ENCODE results near the gene OR52W1. TPM values are rescaled to one million over a fixed set of nuclear protein-coding genes. Genes with fewer than 3 reads are reported as not detected.

Gene OR52W1
- total and polyA plus RNA-seq, 4 donors, result not detected

- Histone ChIP-seq H3K9me3 (ENCODE audit: control insufficient read depth in 4 of 4, low read length in 3 of 4) (no peaks in the 10 kb centered on the region), H3K4me1 (ENCODE audit: control insufficient read depth in 4 of 4, insufficient read depth in 4 of 4, low read length in 3 of 4) (no peaks in the 10 kb centered on the region), H3K27me3 (ENCODE audit: control insufficient read depth in 4 of 4, insufficient read depth in 4 of 4, low read length in 3 of 4) (no peaks in the 10 kb centered on the region), H3K9ac (ENCODE audit: low read depth in 1 of 2, low read length in 2 of 2) (no peak overlapping the region), H3K27ac (ENCODE audit: low read depth in 1 of 2, low read length in 2 of 2) (no peak overlapping the region), H3K4me3 (ENCODE audit: low read depth in 1 of 3, low read length in 3 of 3) (no peak overlapping the region), H3K36me3 (ENCODE audit: control insufficient read depth in 4 of 4, insufficient read depth in 3 of 4, low read depth in 1 of 4, low read length in 3 of 4) (no peaks in the 10 kb centered on the region)
- DNase-seq (ENCODE audit: low spot score), result no peak
- 75% methylated on average over 1 of the region's 1 CpG for WGBS
- TF ChIP-seq TAF1 (conservative IDR thresholded peaks at IDR 0.05), result no peak
- TF ChIP-seq FOXA2 (IDR thresholded peaks at IDR 0.05), result no peak
- TF ChIP-seq JUND (IDR thresholded peaks at IDR 0.05), result no peak
- TF ChIP-seq NR2F2 (IDR thresholded peaks at IDR 0.05), result no peak
- TF ChIP-seq HNF4G (IDR thresholded peaks at IDR 0.05), result no peak
- TF ChIP-seq ZBTB33 (IDR thresholded peaks at IDR 0.05), result no peak
- no peak for TF ChIP-seq RXRA (IDR thresholded peaks at IDR 0.05)
- TF ChIP-seq HNF4A (conservative IDR thresholded peaks at IDR 0.05), result no peak
- TF ChIP-seq SP1 (IDR thresholded peaks at IDR 0.05), result no peak
- no peak for TF ChIP-seq EGR1 (IDR thresholded peaks at IDR 0.05; ENCODE audit: low read depth in 2 of 2)
- TF ChIP-seq RAD21 (IDR thresholded peaks at IDR 0.05), result no peak
- no peak for TF ChIP-seq YY1 (IDR thresholded peaks at IDR 0.05)
- TF ChIP-seq GABPA (IDR thresholded peaks at IDR 0.05 in 1 of 2, conservative IDR thresholded peaks at IDR 0.05 in 1 of 2), result no peak
- no peak for TF ChIP-seq MAX (IDR thresholded peaks at IDR 0.05)
These were observed 4.9 kb upstream of the OR52W1 start for GRCh38 chr11:6194065-6194581.

- TF ChIP-seq CTCF (IDR thresholded peaks at IDR 0.05; ENCODE audit: low read depth, low read length, missing input control) (no peak), EGR1 (IDR thresholded peaks at IDR 0.05; ENCODE audit: low read depth in 2 of 2) (no peak), GABPA (IDR thresholded peaks at IDR 0.05 in 1 of 2, conservative IDR thresholded peaks at IDR 0.05 in 1 of 2) (no peak), RXRA (IDR thresholded peaks at IDR 0.05) (no peak), HNF4G (IDR thresholded peaks at IDR 0.05) (no peak)
- no peaks in the 10 kb centered on the region for H3K27me3 ChIP-seq (ENCODE audit: control insufficient read depth in 4 of 4, insufficient read depth in 4 of 4, low read length in 3 of 4)
- no peaks in the 10 kb centered on the region for H3K36me3 ChIP-seq (ENCODE audit: control insufficient read depth in 4 of 4, insufficient read depth in 3 of 4, low read depth in 1 of 4, low read length in 3 of 4)
- no peaks in the 10 kb centered on the region for H3K9me3 ChIP-seq (ENCODE audit: control insufficient read depth in 4 of 4, low read length in 3 of 4)
- H3K9ac ChIP-seq (ENCODE audit: low read depth in 1 of 2, low read length in 2 of 2), result no peak overlapping the region
- H3K4me3 ChIP-seq (ENCODE audit: low read depth in 1 of 3, low read length in 3 of 3), result no peak overlapping the region
- whole genome bisulfite sequencing, result 57% methylated on average over 4 of the region's 4 CpGs
- DNase-seq (ENCODE audit: low spot score), result no peak
- no peak overlapping the region for H3K27ac ChIP-seq (ENCODE audit: low read depth in 1 of 2, low read length in 2 of 2)
- no peaks in the 10 kb centered on the region for H3K4me1 ChIP-seq (ENCODE audit: control insufficient read depth in 4 of 4, insufficient read depth in 4 of 4, low read length in 3 of 4)
These were observed 2.6 kb upstream of the OR52W1 start for GRCh38 chr11:6196396-6196795.

Data from liver (tissue), 9 donors.